Hepatocyte (in vitro differentiated cells): Measurements from ENCODE around the gene GOLGA1. TPM values are rescaled to one million over a fixed set of nuclear protein-coding genes. Genes with fewer than 3 reads are reported as not detected.

Experiments used
- DNase-seq: peaks from one replicate; pipeline ENCODE4 v3.0.0-alpha.2; 2016; ENCODE audit warnings: low spot score
- H2AFZ ChIP-seq: fragments of 200-600 bp; sonication (generic); 2 replicates; pipeline ENCODE4 v1.6.0; 2016; ENCODE audit warnings: antibody characterized with exemption, mild to moderate bottlenecking
- H3K27ac ChIP-seq: fragments of 200-600 bp; sonication (generic); 2 replicates; pipeline ENCODE4 v1.5.1; 2016; ENCODE audit warnings: mild to moderate bottlenecking
- H3K27me3 ChIP-seq: fragments of 200-600 bp; sonication (generic); 2 replicates; pipeline ENCODE4 v1.6.1; 2016
- H3K36me3 ChIP-seq: fragments of 200-600 bp; sonication (generic); replicated peaks from 2 replicates; pipeline ENCODE4 v1.5.1; 2016; ENCODE audit warnings: low read depth; ENCODE audit not compliant: insufficient read depth
- H3K4me1 ChIP-seq: fragments of 200-600 bp; sonication (generic); 2 replicates; pipeline ENCODE4 v1.5.1; 2016; ENCODE audit warnings: mild to moderate bottlenecking, moderate library complexity; ENCODE audit not compliant: insufficient read depth
- H3K4me2 ChIP-seq: fragments of 200-600 bp; sonication (generic); 2 replicates; pipeline ENCODE4 v1.6.0; 2016
- H3K4me3 ChIP-seq: fragments of 200-600 bp; sonication (generic); 2 replicates; pipeline ENCODE4 v1.5.1; 2016; ENCODE audit warnings: mild to moderate bottlenecking
- H3K79me2 ChIP-seq: fragments of 200-600 bp; sonication (generic); 2 replicates; pipeline ENCODE4 v1.6.0; 2017; ENCODE audit warnings: mild to moderate bottlenecking
- H3K9me2 ChIP-seq: fragments of 200-600 bp; sonication (generic); replicated peaks from 2 replicates; pipeline ENCODE4 v1.6.0; 2017; ENCODE audit warnings: mild to moderate bottlenecking; ENCODE audit not compliant: insufficient read depth
- H3K9me3 ChIP-seq: fragments of 200-600 bp; sonication (generic); 2 replicates; pipeline ENCODE4 v1.5.1; 2016; ENCODE audit warnings: low read depth, mild to moderate bottlenecking
- H4K20me1 ChIP-seq: fragments of 200-600 bp; sonication (generic); 2 replicates; pipeline ENCODE4 v1.6.0; 2016; ENCODE audit warnings: mild to moderate bottlenecking; ENCODE audit not compliant: insufficient read depth, poor library complexity, severe bottlenecking
- EZH2 ChIP-seq: fragments of 200-600 bp; sonication (generic); IDR thresholded peaks from 2 replicates; pipeline ENCODE4 v1.6.1; 2016; ENCODE audit warnings: antibody characterized with exemption, mild to moderate bottlenecking, borderline replicate concordance
- EZH2phosphoT487 ChIP-seq: fragments of 200-600 bp; sonication (generic); IDR thresholded peaks from one replicate; pipeline ENCODE4 v1.6.1; 2018; ENCODE audit warnings: antibody characterized with exemption, mild to moderate bottlenecking, low read depth, moderate library complexity; ENCODE audit not compliant: unreplicated experiment, severe bottlenecking
- WGBS: methylation state at CpG from one replicate; pipeline ENCODE4 v1.1.6; 2016; ENCODE audit warnings: low lambda C conversion rate; ENCODE audit errors: missing lambda C conversion rate; 5-methylcytosine and 5-hydroxymethylcytosine counted together
- polyA plus RNA-seq: library from polyadenylated mRNA; unstranded; fragments of >200 nt; fragmentation: Nextera tagmentation; extraction: Ambion mirVana; gene quantifications from 2 replicates; pipeline ENCODE4 v1.2.1, GENCODE V29; 2016
- total RNA-seq: library from RNA; depleted of rRNA; stranded (reverse); fragments of >200 nt; gene quantifications from 2 replicates; pipeline ENCODE4 v1.2.3, GENCODE V29; 2014
- TF ChIP-seq, protein P1 (sequence below): fragments of 200-600 bp; sonication (generic); IDR thresholded peaks from 2 replicates; pipeline ENCODE4 v1.5.1; 2016; ENCODE audit warnings: antibody characterized with exemption, mild to moderate bottlenecking; ENCODE audit not compliant: poor library complexity

The GOLGA1 gene
- total and polyA plus RNA-seq, 2 experiments from 2014 or later = 10.1 to 12.9 TPM

DNA sequence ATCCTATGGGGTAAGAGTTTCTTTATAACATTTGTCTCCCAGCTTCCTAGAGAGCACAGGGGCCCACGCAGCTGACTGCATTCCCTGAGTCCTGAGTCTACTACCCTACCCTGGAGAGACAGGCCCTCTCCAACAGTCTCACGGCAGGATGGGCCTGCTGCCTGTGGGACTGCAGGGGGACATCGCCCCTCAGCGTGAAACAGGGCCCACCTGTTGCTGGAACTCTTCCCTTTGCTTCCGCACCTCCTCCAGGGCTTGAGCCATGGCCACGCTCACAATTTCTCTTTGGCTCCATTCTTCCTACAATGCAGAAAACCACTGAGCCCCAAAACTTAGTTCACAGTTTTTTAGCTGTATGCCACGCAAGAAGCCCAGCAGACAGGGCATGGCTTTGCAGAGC is 50.7 kb downstream of the GOLGA1 start:
- no peak overlapping the region for H3K27ac ChIP-seq
- WGBS = 95% methylated on average over 7 of the region's 7 CpGs
- TF ChIP-seq EZH2phosphoT487 = no peak
- TF ChIP-seq, protein P1, sequence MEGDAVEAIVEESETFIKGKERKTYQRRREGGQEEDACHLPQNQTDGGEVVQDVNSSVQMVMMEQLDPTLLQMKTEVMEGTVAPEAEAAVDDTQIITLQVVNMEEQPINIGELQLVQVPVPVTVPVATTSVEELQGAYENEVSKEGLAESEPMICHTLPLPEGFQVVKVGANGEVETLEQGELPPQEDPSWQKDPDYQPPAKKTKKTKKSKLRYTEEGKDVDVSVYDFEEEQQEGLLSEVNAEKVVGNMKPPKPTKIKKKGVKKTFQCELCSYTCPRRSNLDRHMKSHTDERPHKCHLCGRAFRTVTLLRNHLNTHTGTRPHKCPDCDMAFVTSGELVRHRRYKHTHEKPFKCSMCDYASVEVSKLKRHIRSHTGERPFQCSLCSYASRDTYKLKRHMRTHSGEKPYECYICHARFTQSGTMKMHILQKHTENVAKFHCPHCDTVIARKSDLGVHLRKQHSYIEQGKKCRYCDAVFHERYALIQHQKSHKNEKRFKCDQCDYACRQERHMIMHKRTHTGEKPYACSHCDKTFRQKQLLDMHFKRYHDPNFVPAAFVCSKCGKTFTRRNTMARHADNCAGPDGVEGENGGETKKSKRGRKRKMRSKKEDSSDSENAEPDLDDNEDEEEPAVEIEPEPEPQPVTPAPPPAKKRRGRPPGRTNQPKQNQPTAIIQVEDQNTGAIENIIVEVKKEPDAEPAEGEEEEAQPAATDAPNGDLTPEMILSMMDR = no peak
- TF ChIP-seq EZH2 = no peak
- H3K36me3 ChIP-seq = no peaks in the 10 kb centered on the region
- no peak overlapping the region for H3K4me3 ChIP-seq
- H3K4me2 ChIP-seq = no peak overlapping the region
- no peaks in the 10 kb centered on the region for H3K9me2 ChIP-seq
- no peak for DNase-seq
- no peak overlapping the region for H2AFZ ChIP-seq
- no peaks in the 10 kb centered on the region for H4K20me1 ChIP-seq
- H3K4me1 ChIP-seq = no peaks in the 10 kb centered on the region
- H3K27me3 ChIP-seq = no peaks in the 10 kb centered on the region
- H3K9me3 ChIP-seq = no peaks in the 10 kb centered on the region
- H3K79me2 ChIP-seq = no peaks in the 10 kb centered on the region

DNA sequence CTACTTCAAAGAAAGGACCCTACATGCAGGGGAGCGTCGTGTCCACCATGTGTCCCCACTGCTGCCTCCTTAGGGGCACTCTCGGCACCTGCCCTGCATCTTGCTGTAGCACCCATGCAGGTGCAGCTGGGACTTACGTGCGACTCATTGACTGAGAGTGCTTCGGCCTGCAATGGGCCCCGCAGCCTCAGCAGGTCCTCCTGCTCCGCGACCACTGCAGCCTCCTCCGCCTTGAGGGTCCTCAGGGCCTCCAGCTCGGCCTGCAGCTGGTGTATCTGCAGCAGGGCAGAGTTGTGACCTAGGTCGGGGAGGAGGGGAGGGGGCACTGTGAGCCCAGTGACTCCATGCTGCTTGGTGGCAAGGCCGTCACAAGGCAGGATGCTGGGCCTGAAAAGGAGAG is 51.9 kb downstream of the GOLGA1 start:
- Histone ChIP-seq H3K4me1 (no peaks in the 10 kb centered on the region), H3K9me3 (no peaks in the 10 kb centered on the region), H4K20me1 (no peaks in the 10 kb centered on the region), H3K9me2 (no peaks in the 10 kb centered on the region), H3K36me3 (no peaks in the 10 kb centered on the region), H3K27me3 (no peaks in the 10 kb centered on the region), H3K4me3 (no peak overlapping the region), H3K79me2 (no peaks in the 10 kb centered on the region), H2AFZ (no peak overlapping the region), H3K27ac (no peak overlapping the region), H3K4me2 (no peak overlapping the region)
- no peak for DNase-seq
- TF ChIP-seq, protein P1 = no peak
- TF ChIP-seq EZH2phosphoT487 (no peak), EZH2 (no peak)
- 96% methylated on average over 13 of the region's 13 CpGs for WGBS

DNA sequence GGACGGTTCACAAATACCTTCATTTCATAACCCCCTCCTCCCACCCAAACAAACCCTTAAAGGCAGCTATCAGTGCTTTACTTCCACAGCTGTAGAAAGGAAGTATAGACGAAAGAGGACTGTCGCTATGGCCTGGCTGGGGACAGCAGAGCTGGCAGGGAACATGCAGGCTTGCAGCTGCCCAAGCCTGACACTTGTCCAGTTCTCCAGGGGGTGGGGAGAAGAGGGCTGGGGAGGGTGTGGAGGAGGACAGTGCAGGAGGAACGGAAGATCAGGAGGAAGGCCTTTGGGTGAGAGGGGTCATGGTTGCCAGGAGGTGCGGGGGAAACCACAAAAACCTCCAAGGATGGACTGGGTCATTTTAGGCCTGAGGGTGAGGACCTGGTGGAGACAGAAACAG is 53.1 kb downstream of the GOLGA1 start:
- DNase-seq = no peak
- H3K36me3 ChIP-seq = no peaks in the 10 kb centered on the region

More for the DNA sequence above, 53.1 kb downstream of the GOLGA1 start:
- Histone ChIP-seq H3K4me1 (no peaks in the 10 kb centered on the region), H4K20me1 (no peaks in the 10 kb centered on the region), H2AFZ (no peak overlapping the region), H3K27me3 (no peaks in the 10 kb centered on the region), H3K9me2 (no peaks in the 10 kb centered on the region), H3K27ac (no peak overlapping the region), H3K4me2 (no peak overlapping the region), H3K4me3 (no peak overlapping the region), H3K79me2 (no peaks in the 10 kb centered on the region), H3K9me3 (no peaks in the 10 kb centered on the region)
- no peak for TF ChIP-seq EZH2
- TF ChIP-seq, protein P1 = no peak
- TF ChIP-seq EZH2phosphoT487 = no peak
- WGBS = 88% methylated on average over 5 of the region's 5 CpGs
